DOHH2 (cell line): ENCODE data around the gene PCED1B.

Experiments used
- EZH2phosphoT487 ChIP-seq: fragments of 200-600 bp; sonication (generic); IDR thresholded peaks from 2 replicates; pipeline ENCODE4 v1.6.1; 2017; ENCODE audit warnings: borderline replicate concordance, mild to moderate bottlenecking, antibody characterized with exemption, low read length, moderate library complexity, mixed read lengths
- TF ChIP-seq, protein P1 (sequence below): fragments of 200-600 bp; sonication (generic); IDR thresholded peaks from one replicate; pipeline ENCODE4 v1.5.1; 2014; ENCODE audit warnings: antibody characterized with exemption, mild to moderate bottlenecking, low read depth, low read length; ENCODE audit not compliant: poor library complexity, severe bottlenecking

DNA sequence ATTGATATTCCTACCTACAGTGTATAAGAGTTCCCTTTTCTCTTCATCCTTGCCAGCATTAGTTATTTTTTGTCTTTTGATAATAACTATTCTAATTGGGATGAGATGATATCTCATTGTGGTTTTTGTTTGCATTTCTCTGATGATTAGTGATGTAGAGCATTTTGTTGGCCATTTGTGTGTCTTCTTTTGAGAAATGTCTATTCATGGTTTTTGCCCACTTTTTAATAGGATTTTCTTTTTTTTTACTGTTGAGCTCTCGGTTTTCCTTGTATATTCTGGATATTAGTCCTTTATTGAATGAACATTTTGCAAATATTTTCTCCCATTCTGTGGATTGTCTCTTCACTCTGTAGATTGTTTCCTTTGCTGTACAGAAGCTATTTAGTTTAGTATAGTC, 79.9 kb downstream of the PCED1B start:
- TF ChIP-seq, protein P1, sequence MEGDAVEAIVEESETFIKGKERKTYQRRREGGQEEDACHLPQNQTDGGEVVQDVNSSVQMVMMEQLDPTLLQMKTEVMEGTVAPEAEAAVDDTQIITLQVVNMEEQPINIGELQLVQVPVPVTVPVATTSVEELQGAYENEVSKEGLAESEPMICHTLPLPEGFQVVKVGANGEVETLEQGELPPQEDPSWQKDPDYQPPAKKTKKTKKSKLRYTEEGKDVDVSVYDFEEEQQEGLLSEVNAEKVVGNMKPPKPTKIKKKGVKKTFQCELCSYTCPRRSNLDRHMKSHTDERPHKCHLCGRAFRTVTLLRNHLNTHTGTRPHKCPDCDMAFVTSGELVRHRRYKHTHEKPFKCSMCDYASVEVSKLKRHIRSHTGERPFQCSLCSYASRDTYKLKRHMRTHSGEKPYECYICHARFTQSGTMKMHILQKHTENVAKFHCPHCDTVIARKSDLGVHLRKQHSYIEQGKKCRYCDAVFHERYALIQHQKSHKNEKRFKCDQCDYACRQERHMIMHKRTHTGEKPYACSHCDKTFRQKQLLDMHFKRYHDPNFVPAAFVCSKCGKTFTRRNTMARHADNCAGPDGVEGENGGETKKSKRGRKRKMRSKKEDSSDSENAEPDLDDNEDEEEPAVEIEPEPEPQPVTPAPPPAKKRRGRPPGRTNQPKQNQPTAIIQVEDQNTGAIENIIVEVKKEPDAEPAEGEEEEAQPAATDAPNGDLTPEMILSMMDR = no peak
- no peak for TF ChIP-seq EZH2phosphoT487
